ENCODE results near the gene VPS35L.

DNA sequence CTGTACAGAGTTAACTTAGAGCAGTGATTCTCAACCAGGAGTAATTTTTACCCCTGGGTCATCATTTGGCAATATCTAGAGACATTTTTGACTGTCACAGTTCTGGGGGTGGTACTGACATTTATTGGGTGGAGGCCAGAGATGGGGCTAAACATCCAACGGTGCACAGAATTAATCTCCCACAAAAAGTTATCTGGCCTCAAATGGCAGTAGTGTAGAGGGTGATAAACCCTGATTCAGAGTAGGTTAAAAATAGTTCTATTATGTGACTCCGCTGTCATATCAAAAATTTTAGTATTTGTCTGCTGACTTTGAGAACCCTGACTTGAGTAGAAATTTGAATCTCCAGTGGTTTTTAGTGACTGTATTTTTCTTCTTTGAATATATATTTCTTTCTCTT lies 19.1 kb downstream of the VPS35L start:
- TF ChIP-seq, protein P1, sequence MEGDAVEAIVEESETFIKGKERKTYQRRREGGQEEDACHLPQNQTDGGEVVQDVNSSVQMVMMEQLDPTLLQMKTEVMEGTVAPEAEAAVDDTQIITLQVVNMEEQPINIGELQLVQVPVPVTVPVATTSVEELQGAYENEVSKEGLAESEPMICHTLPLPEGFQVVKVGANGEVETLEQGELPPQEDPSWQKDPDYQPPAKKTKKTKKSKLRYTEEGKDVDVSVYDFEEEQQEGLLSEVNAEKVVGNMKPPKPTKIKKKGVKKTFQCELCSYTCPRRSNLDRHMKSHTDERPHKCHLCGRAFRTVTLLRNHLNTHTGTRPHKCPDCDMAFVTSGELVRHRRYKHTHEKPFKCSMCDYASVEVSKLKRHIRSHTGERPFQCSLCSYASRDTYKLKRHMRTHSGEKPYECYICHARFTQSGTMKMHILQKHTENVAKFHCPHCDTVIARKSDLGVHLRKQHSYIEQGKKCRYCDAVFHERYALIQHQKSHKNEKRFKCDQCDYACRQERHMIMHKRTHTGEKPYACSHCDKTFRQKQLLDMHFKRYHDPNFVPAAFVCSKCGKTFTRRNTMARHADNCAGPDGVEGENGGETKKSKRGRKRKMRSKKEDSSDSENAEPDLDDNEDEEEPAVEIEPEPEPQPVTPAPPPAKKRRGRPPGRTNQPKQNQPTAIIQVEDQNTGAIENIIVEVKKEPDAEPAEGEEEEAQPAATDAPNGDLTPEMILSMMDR (IDR thresholded peaks at IDR 0.05): no peak
- TF ChIP-seq POLR2AphosphoS5 (IDR thresholded peaks at IDR 0.05) (no peak), POLR2A (IDR thresholded peaks at IDR 0.05) (no peak)

Data from prostate gland (tissue), 2 donors.